OCI-LY1 (cell line): ENCODE data around the gene IFNA4.

Source experiments
- CTCF ChIP-seq: fragments of 200-600 bp; sonication (generic), shearing (Covaris generic); IDR thresholded peaks from 2 replicates; pipeline ENCODE4 v1.5.1; 2017; ENCODE audit warnings: mild to moderate bottlenecking, antibody characterized with exemption, low read length, moderate library complexity, mixed read lengths
- EZH2 ChIP-seq: fragments of 200-600 bp; sonication (generic), shearing (Covaris generic); IDR thresholded peaks from 2 replicates; pipeline ENCODE4 v1.8.0; 2017; ENCODE audit warnings: borderline replicate concordance, mixed run types, mild to moderate bottlenecking, antibody characterized with exemption, low read length, moderate library complexity, mixed read lengths

DNA sequence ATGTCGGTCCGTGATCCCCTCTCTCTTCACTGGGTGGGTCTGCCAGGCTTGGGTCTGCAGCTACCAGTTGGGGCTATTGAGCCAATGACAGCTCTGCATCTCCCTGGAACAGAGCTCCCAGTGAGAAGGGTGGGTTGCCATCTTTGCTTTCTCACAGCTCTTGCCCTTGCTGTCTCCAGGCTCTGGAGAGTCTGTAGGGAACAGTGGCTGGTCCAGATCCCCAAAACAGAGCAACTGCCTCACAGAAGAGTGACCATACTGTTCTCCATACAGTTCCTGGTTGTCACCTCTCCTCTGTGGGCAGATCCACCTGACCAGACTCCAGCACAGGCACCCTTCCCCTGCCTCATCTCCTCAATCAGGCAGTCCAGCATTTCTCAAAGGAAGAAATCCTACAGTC lies 45.9 kb upstream of the IFNA4 start:
- TF ChIP-seq CTCF (no peak), EZH2 (no peak)
